H1 (cell line): Measurements from ENCODE around the gene ARL2BP. TPM values are rescaled to one million over a fixed set of nuclear protein-coding genes. Genes with fewer than 3 reads are reported as not detected.
A peak's percentile ranks its signal among the peaks of the same experiment; 100 is the strongest.

Source experiments
- ASH2L ChIP-seq: fragments of 200-600, 300-600 bp; sonication (generic); IDR thresholded peaks from one replicate; pipeline ENCODE4 v1.7.1; 2017; ENCODE audit warnings: low read length
- ATF2 ChIP-seq: IDR thresholded peaks from 2 replicates; pipeline ENCODE4 v1.6.1; 2012; ENCODE audit warnings: low read length, inconsistent platforms
- BACH1 ChIP-seq: IDR thresholded peaks from 2 replicates; pipeline ENCODE4 v1.6.1; 2012; ENCODE audit warnings: low read length, improper control_type of control experiment
- BCL11A ChIP-seq, 2 experiments: IDR thresholded peaks; one replicate each; pipeline ENCODE4 v1.6.1; 2011; ENCODE audit warnings: low read depth in 2 of 2, low read length in 2 of 2, mild to moderate bottlenecking in 2 of 2
- BRCA1 ChIP-seq: IDR thresholded peaks from 2 replicates; pipeline ENCODE4 v1.6.1; 2012; ENCODE audit warnings: low read depth, low read length, improper control_type of control experiment
- CBX8 ChIP-seq: fragments of 300-800, 300-1000 bp; sonication (generic); IDR thresholded peaks from 2 replicates; pipeline ENCODE4 v1.7.1; 2016; ENCODE audit warnings: low read depth, low read length, borderline replicate concordance
- E2F6 ChIP-seq: IDR thresholded peaks from 2 replicates; pipeline ENCODE4 v1.6.1; 2012; ENCODE audit warnings: inconsistent platforms
- GTF2F1 ChIP-seq: IDR thresholded peaks from 2 replicates; pipeline ENCODE4 v1.6.1; 2012; ENCODE audit warnings: low read depth, low read length, improper control_type of control experiment, borderline replicate concordance
- HDAC6 ChIP-seq: IDR thresholded peaks from one replicate; pipeline ENCODE4 v1.7.1; 2012; ENCODE audit warnings: low read depth, mild to moderate bottlenecking, inconsistent platforms, low read length, moderate library complexity
- MAX ChIP-seq: IDR thresholded peaks from 2 replicates; pipeline ENCODE4 v1.6.1; 2012; ENCODE audit warnings: inconsistent platforms
- POLR2A ChIP-seq, 2 experiments: IDR thresholded peaks; 1 replicate in 1 of 2; 2 replicates in 1 of 2; pipeline ENCODE4 v1.6.1; 2011; ENCODE audit warnings: low read depth in 2 of 2, low read length in 2 of 2, mild to moderate bottlenecking in 2 of 2; ENCODE audit errors: control extremely low read depth in 1 of 2
- SIX5 ChIP-seq: IDR thresholded peaks from 2 replicates; pipeline ENCODE4 v1.6.1; 2011; ENCODE audit warnings: mild to moderate bottlenecking, low read depth, low read length
- SP2 ChIP-seq: IDR thresholded peaks from 2 replicates; pipeline ENCODE4 v1.6.1; 2012; ENCODE audit warnings: mild to moderate bottlenecking, low read length, inconsistent platforms
- TAF7 ChIP-seq: optimal IDR thresholded peaks from 2 replicates; pipeline ENCODE3; 2011; ENCODE audit warnings: low read depth, mild to moderate bottlenecking, inconsistent platforms, low read length, moderate library complexity, borderline replicate concordance
- YY1 ChIP-seq: IDR thresholded peaks from 2 replicates; pipeline ENCODE4 v1.6.1; 2011; ENCODE audit warnings: low read depth, mild to moderate bottlenecking, low read length
- polyA plus RNA-seq, 7 experiments: library from polyadenylated mRNA; depleted of rRNA in 3 of 7; stranded (reverse) in 5 of 7; unstranded in 2 of 7; fragments of >200 nt in 5 of 7; fragments of 200-250 nt in 2 of 7; gene quantifications; 1 replicate in 5 of 7; 2 replicates in 1 of 7; 4 replicates in 1 of 7; pipeline versions ENCODE4 v1.2.1 to v1.2.3, GENCODE V29; 2011 to 2013; ENCODE audit warnings: missing spikeins in 2 of 7, mixed read lengths in 2 of 7
- total RNA-seq: library from RNA; stranded (reverse); fragmentation: NEBNext Ultra II Directional; extraction: Animal tissue kit (Norgen Biotek cat#: 25700); gene quantifications from 2 replicates; pipeline ENCODE4 v1.2.1, GENCODE V29; 2021

ARL2BP gene
- total and polyA plus RNA-seq, 2 of the 8 experiments (the other 6 are each of a cell fraction or from before 2014, with no cell fraction given) = 13.6 to 18.3 TPM

DNA sequence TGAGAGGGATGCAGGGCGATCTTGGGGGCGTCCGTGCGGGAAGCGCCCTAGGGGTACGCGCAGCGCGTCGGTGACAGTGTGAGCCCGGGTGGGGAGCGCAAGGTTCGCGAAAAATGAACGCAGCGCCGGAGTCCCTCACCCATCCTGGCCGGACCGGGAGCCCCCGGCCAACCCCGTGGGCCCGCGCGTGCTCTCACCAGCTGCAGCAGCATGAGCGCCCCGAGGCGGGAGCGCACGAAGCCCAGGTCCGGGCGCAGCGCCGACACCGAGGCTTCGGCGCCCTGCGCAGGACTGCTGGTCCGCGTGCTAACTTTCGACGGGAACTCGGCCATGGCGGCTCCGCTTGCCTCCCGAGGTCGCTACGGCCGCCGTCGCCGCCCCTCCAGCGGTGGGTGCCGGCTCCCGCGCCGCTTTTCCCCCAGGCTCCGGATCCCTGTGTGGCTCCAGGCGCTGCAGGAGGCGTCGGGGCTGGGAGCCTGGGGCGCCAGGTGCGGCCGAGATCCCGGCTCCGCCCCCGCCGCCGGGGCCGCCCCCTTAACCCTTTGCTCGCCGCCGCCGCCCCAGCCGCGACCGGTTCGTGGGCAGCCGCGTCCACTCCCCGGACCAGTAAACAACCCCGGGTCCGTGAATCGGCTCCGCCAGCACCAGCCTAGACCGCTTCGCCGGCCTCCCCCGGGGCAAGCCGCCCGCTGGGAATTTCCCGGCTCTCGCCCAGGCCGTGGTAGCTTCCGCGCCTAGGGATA lies 39.3 kb downstream of the ARL2BP start, which contains the start of gene PLLP (continued):
- TF ChIP-seq GTF2F1 = no peak
- TF ChIP-seq YY1 = peak; percentile 77; the same call in 1 of the 2 replicates
- TF ChIP-seq TAF7 = peak; percentile 45
- no peak for TF ChIP-seq POLR2A (IDR thresholded peaks at IDR 0.05; ENCODE audit: control extremely low read depth in 1 of 2, low read depth in 2 of 2, low read length in 2 of 2)
- TF ChIP-seq E2F6 = peak; percentile 99
- TF ChIP-seq SIX5 = no peak
- no peak for TF ChIP-seq BCL11A (IDR thresholded peaks at IDR 0.05; ENCODE audit: low read depth in 2 of 2, low read length in 2 of 2)
- TF ChIP-seq MAX = peak; percentile 97
- no peak for TF ChIP-seq BRCA1
- peak; percentile 92 for TF ChIP-seq ASH2L
- TF ChIP-seq HDAC6 = no peak
- no peak for TF ChIP-seq CBX8
- TF ChIP-seq SP2 = no peak
- peak; percentile 46; the same call in 1 of the 2 replicates for TF ChIP-seq BACH1
- no peak for TF ChIP-seq ATF2
